Measurements from ENCODE around the gene CDR2L. TPM values are rescaled to one million over a fixed set of nuclear protein-coding genes. Genes with fewer than 3 reads are reported as not detected.
"Not testable (repeated sequence)": the region's sequence is repeated elsewhere in the genome, so short reads cannot be mapped to it uniquely, and the experiment has no call there.

Gene CDR2L
- polyA plus RNA-seq, 2 donors: 3.6 to 4.3 TPM

DNA sequence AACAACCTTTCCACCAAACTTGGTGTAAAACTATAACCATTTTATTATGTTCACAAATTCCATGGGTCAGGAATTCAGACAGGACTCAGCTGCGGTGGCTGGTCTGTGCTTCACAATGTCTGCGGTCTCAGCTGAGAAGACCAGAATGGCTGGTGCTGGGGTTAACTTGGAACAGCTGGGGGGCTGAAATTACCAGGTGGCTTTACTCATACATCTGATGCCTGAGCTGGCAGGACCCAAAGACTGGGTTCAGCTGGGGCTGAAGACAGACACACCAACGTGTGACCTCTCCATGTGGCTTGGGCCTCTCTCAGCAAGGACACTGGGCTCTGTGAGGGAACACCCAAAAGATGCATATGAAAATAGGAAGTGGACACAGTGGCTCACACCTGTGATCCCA is 9.2 kb upstream of the CDR2L start:
- H3K36me3 ChIP-seq (ENCODE audit: control insufficient read depth in 2 of 2, insufficient read depth in 2 of 2, low read length in 1 of 2): no peaks in the 10 kb centered on the region
- no peak overlapping the region for H3K27ac ChIP-seq (ENCODE audit: low read depth in 2 of 2, low read length in 1 of 2)
- no peak overlapping the region for H3K4me3 ChIP-seq (ENCODE audit: low read depth in 1 of 2, low read length in 2 of 2)
- peaks cover 0 to 9% of the 10 kb centered on the region in 2 donors for H3K4me1 ChIP-seq (ENCODE audit: control insufficient read depth in 2 of 2, insufficient read depth in 2 of 2, low read length in 1 of 2)
- no peaks in the 10 kb centered on the region for H3K27me3 ChIP-seq (ENCODE audit: control insufficient read depth in 1 of 2, insufficient read depth in 2 of 2, low read length in 2 of 2)
- no peaks in the 10 kb centered on the region for H3K9me3 ChIP-seq (ENCODE audit: control insufficient read depth in 2 of 2, insufficient read depth in 1 of 2, low read depth in 1 of 2, low read length in 1 of 2)
- 79 to 85% methylated on average over 3 of the region's 3 CpGs for WGBS, 2 donors

DNA sequence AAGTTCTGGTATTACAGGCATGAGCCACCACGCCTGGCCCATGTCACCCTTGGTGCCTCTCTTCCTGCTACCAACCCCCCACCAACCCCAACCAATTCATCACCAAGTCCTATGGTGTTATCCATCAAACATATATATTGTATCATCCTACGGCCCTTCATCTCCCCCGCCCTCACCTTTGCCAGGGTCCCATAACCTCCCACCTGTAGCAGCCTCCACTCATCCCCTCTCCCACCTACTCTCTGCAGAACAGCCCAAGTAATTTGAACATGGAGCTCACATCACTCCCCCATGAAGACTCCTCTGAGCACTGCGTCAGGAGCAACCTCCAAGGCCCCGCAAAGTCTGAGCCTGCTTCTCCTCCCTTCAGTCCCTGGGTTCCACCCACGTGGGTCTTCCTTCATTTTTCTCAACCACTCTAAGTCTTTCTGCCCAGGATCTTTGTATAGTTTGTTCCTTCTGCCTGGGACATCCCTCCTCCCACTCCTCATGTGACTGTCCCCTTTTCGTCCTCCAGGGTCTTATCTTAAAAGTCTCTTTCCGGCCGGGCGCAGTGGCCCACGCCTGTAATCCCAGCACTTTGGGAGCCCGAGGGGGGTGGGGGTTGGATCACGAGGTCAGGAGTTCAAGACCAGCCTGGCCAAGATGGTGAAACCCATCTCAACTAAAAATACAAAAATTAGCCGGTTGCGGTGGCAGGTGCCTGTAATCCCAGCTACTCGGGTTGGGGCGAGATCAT is 7.9 kb upstream of the CDR2L start:
- Histone ChIP-seq H3K36me3 (ENCODE audit: control insufficient read depth in 2 of 2, insufficient read depth in 2 of 2, low read length in 1 of 2) (no peaks in the 10 kb centered on the region), H3K27ac (ENCODE audit: low read depth in 2 of 2, low read length in 1 of 2) (no peak overlapping the region), H3K9me3 (ENCODE audit: control insufficient read depth in 2 of 2, insufficient read depth in 1 of 2, low read depth in 1 of 2, low read length in 1 of 2) (no peaks in the 10 kb centered on the region), H3K4me1 (ENCODE audit: control insufficient read depth in 2 of 2, insufficient read depth in 2 of 2, low read length in 1 of 2) (peaks cover 0 to 9% of the 10 kb centered on the region in 2 donors), H3K4me3 (ENCODE audit: low read depth in 1 of 2, low read length in 2 of 2) (no peak overlapping the region), H3K27me3 (ENCODE audit: control insufficient read depth in 1 of 2, insufficient read depth in 2 of 2, low read length in 2 of 2) (no peaks in the 10 kb centered on the region)
- 82 to 86% methylated on average over 17 of the region's 17 CpGs for WGBS, 2 donors

DNA sequence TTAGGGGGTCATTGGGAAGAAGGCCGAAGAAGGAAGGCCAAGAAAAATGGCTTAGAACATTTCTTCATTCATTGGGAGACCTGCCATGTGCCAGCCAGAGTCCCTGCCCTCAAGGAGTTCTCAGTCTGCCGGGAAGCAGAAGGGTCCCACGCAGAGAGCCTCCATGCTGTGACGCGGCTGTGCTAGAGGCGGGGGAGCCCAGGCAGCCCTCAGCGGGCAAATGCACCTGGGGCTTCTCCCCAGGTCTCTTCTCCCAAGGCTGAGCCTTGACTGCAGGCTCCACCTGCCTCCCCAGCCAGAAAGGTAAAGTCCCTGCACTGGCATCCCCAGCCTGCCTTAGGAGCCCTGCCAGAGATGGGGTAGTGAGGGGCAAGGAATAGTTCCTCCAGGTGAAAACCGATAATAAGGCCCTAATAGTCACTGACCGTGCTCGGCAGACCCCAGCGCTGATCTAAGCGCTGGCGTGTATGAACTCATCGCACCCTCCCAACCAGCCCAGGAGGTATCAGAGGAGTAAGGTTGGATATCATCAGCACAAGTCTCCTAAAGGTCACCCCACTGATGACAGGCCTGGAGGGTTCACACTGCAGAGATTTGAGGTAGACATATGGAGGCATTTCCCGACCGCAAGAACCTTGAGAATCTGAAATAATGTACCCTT is 6.0 kb upstream of the CDR2L start:
- H3K36me3 ChIP-seq (ENCODE audit: control insufficient read depth in 2 of 2, insufficient read depth in 2 of 2, low read length in 1 of 2): no peaks in the 10 kb centered on the region
- H3K4me3 ChIP-seq (ENCODE audit: low read depth in 1 of 2, low read length in 2 of 2): peak overlapping the region; percentile 52 to 75
- peak overlapping the region; percentile 80 to 84 for H3K27ac ChIP-seq (ENCODE audit: low read depth in 2 of 2, low read length in 1 of 2)
- peaks cover 0 to 9% of the 10 kb centered on the region in 2 donors for H3K4me1 ChIP-seq (ENCODE audit: control insufficient read depth in 2 of 2, insufficient read depth in 2 of 2, low read length in 1 of 2)
- 50% methylated on average over 16 of the region's 16 CpGs for WGBS, 2 donors
- no peaks in the 10 kb centered on the region for H3K9me3 ChIP-seq (ENCODE audit: control insufficient read depth in 2 of 2, insufficient read depth in 1 of 2, low read depth in 1 of 2, low read length in 1 of 2)
- H3K27me3 ChIP-seq (ENCODE audit: control insufficient read depth in 1 of 2, insufficient read depth in 2 of 2, low read length in 2 of 2): no peaks in the 10 kb centered on the region

DNA sequence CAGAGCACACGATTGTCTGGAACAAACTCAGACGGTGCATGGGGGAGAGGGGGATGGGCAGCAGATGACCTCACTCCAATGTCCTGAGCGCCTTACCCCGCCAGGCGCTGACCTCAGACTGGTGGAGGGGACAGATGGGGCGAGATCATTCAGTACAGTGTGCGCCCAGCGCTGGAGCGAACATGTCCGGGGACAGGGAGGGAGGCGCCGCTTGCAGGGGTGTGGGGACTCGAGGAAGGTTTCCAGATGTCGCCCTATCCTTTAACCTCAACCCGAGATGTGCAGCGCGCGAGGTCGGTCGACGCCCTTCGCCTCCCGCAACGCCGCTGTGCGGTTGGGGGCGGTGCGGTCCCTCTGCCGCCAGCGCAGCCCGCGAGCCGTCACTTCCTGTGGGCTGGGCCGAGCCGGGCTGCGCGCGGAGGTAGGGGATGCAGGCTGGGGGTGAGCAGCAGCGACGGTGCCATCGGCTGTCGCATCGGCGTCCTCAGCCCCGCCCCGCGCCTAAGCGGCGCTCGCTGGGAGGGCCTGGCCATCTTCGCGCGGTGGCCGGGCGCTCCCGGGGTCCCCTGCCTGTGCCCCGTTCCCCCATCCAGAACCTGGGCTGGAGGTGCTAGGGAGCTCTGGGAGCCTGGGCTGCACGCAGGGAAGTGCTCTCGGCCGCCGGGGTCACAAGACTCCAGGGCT is 5.3 kb upstream of the CDR2L start:
- peak overlapping the region; percentile 52 to 75 for H3K4me3 ChIP-seq (ENCODE audit: low read depth in 1 of 2, low read length in 2 of 2)

DNA sequence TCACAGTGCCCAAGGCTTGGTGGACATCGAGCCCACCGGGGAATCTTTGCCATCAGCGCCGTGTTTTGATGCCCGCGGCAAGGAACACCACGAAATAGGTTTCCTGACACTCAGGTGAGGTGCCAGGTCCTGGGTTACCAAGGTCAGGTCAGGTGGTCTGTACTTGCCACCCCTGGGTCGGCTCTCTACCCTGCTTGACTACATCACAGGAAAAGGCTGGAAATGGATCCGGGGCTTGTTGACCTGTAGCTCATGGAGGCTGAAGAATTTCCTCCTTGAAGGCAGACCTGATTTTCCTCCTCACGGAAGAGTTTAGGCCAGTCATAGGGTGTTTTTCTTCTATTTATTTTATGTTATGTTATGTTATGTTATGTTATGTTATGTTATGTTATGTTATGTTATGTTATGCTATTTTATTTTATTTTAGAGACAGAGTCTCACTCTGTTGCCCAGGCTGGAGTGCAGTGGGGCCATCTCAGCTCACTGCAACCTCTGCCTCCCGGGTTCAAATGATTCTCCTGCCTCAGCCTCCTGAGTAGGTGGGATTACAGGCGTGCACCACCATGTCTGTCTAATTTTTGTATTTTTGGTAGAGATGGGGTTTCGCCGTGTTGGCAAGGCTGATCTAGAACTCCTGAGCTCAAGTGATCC is 4.6 kb upstream of the CDR2L start:
- H3K4me1 ChIP-seq (ENCODE audit: control insufficient read depth in 2 of 2, insufficient read depth in 2 of 2, low read length in 1 of 2); H3K9me3 ChIP-seq (ENCODE audit: control insufficient read depth in 2 of 2, insufficient read depth in 1 of 2, low read depth in 1 of 2, low read length in 1 of 2); H3K27me3 ChIP-seq (ENCODE audit: control insufficient read depth in 1 of 2, insufficient read depth in 2 of 2, low read length in 2 of 2); H3K36me3 ChIP-seq (ENCODE audit: control insufficient read depth in 2 of 2, insufficient read depth in 2 of 2, low read length in 1 of 2): not testable (repeated sequence)
- peak overlapping the region; percentile 52 to 75 for H3K4me3 ChIP-seq (ENCODE audit: low read depth in 1 of 2, low read length in 2 of 2)
- 31 to 32% methylated on average over 14 of the region's 14 CpGs for WGBS, 2 donors
- H3K27ac ChIP-seq (ENCODE audit: low read depth in 2 of 2, low read length in 1 of 2): peak overlapping the region; percentile 80 to 84

More for the DNA sequence above, 5.3 kb upstream of the CDR2L start:
- no peaks in the 10 kb centered on the region for H3K27me3 ChIP-seq (ENCODE audit: control insufficient read depth in 1 of 2, insufficient read depth in 2 of 2, low read length in 2 of 2)
- H3K36me3 ChIP-seq (ENCODE audit: control insufficient read depth in 2 of 2, insufficient read depth in 2 of 2, low read length in 1 of 2): no peaks in the 10 kb centered on the region
- 0 to 1% methylated on average over 55 to 61 of the region's 61 CpGs for WGBS, 2 donors
- H3K27ac ChIP-seq (ENCODE audit: low read depth in 2 of 2, low read length in 1 of 2): peak overlapping the region; percentile 80 to 84
- peaks cover 0 to 9% of the 10 kb centered on the region in 2 donors for H3K4me1 ChIP-seq (ENCODE audit: control insufficient read depth in 2 of 2, insufficient read depth in 2 of 2, low read length in 1 of 2)
- no peaks in the 10 kb centered on the region for H3K9me3 ChIP-seq (ENCODE audit: control insufficient read depth in 2 of 2, insufficient read depth in 1 of 2, low read depth in 1 of 2, low read length in 1 of 2)

DNA sequence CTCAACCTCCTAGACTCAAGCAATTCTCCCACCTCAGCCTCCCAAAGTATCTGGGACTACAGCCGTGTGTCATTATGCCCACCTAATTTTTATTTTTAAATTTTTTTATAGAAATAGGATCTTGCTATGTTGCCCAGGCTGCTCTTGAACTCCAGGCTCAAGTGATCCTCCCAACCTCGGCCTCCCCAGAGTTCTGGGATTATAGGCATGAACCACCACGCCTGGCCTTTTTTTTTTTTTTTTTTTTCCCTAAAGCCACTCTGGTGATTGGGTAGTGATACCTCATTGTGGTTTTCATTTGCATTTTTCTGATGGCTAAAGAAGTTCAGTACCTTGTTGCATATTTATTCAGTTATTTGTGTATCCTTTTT is 1.2 kb upstream of the CDR2L start:
- no peaks in the 10 kb centered on the region for H3K9me3 ChIP-seq (ENCODE audit: control insufficient read depth in 2 of 2, insufficient read depth in 1 of 2, low read depth in 1 of 2, low read length in 1 of 2)
- 85 to 90% methylated on average over 3 of the region's 3 CpGs for WGBS, 2 donors
- H3K4me3 ChIP-seq (ENCODE audit: low read depth in 1 of 2, low read length in 2 of 2): no peak overlapping the region
- H3K27ac ChIP-seq (ENCODE audit: low read depth in 2 of 2, low read length in 1 of 2): no peak overlapping the region
- no peaks in the 10 kb centered on the region for H3K27me3 ChIP-seq (ENCODE audit: control insufficient read depth in 1 of 2, insufficient read depth in 2 of 2, low read length in 2 of 2)
- H3K36me3 ChIP-seq (ENCODE audit: control insufficient read depth in 2 of 2, insufficient read depth in 2 of 2, low read length in 1 of 2): no peaks in the 10 kb centered on the region
- peaks cover 4 to 16% of the 10 kb centered on the region in 2 donors for H3K4me1 ChIP-seq (ENCODE audit: control insufficient read depth in 2 of 2, insufficient read depth in 2 of 2, low read length in 1 of 2)

DNA sequence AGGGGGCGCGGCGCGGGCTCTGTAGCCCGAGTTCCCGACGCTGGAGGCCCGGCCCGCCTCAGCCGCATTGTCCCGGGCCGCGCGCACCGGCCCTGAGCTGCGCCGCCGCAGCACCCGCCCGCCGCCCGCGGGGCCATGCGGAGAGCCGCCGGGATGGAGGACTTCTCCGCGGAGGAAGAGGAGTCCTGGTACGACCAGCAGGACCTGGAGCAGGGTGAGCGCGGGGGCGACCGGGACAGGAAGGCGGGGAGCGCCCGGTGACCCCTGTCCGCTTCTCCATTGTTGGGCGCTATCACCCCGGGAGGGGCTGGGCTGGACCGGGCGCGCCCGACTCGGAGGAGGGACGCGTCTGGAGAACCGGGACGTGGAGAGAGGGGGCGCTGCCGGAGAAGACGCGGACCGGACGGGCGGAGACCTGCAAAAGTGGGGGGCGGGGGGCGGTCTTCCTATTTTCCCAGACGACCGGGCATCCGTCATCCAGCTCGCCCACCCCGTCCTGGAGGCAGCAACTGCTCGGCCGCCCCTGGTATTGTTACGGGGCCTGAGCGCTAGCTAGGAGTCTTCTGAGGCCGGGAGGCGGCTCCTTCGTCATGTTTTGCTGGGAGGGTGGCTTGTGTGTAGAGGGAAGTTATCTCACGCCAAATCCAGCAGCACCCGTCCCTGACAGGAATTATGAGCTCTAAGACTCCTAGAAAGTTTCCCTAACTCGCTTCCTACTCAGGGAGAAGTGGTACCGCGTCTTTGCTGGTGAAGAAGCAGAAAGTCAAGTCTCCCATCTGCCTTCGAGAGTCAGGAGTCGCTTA is 678 bp downstream of the CDR2L start:
- Histone ChIP-seq H3K36me3 (ENCODE audit: control insufficient read depth in 2 of 2, insufficient read depth in 2 of 2, low read length in 1 of 2) (no peaks in the 10 kb centered on the region), H3K27me3 (ENCODE audit: control insufficient read depth in 1 of 2, insufficient read depth in 2 of 2, low read length in 2 of 2) (no peaks in the 10 kb centered on the region), H3K9me3 (ENCODE audit: control insufficient read depth in 2 of 2, insufficient read depth in 1 of 2, low read depth in 1 of 2, low read length in 1 of 2) (no peaks in the 10 kb centered on the region), H3K4me1 (ENCODE audit: control insufficient read depth in 2 of 2, insufficient read depth in 2 of 2, low read length in 1 of 2) (peaks cover 9 to 19% of the 10 kb centered on the region in 2 donors), H3K4me3 (ENCODE audit: low read depth in 1 of 2, low read length in 2 of 2) (peak overlapping the region; percentile 75 to 88), H3K27ac (ENCODE audit: low read depth in 2 of 2, low read length in 1 of 2) (peak overlapping the region; percentile 85 to 93)
- WGBS, 2 donors: 2% methylated on average over 67 to 76 of the region's 76 CpGs

DNA sequence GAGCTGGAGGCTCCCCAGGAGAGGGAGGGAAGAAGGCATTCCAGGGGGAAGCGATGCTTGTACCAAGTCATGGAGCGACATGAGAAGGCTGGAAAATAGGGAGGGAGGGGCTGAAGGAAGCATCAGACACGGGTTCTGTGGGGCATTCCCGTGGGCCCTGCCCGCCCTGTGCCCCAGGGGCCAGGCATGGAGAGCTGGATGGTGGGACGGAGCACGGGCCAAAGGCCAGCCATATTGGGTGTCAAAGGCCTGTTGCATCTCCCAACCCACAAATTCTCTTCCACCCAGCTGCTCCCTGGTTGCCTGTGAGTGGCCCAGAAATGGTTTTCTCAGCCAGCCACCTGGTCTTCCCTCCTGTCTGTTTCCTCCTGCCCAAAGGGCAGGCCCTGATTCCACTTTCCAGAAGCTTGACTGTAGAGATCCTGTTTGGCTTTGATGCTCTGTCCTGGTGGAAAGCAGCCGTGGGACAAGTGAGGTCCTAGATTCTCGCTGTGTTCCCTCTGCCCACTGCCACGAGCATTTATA is 3.2 kb downstream of the CDR2L start:
- no peak overlapping the region for H3K27ac ChIP-seq (ENCODE audit: low read depth in 2 of 2, low read length in 1 of 2)
- H3K36me3 ChIP-seq (ENCODE audit: control insufficient read depth in 2 of 2, insufficient read depth in 2 of 2, low read length in 1 of 2): no peaks in the 10 kb centered on the region
- H3K4me3 ChIP-seq (ENCODE audit: low read depth in 1 of 2, low read length in 2 of 2): no peak overlapping the region
- 84 to 87% methylated on average over 10 of the region's 10 CpGs for whole genome bisulfite sequencing, 2 donors
- no peaks in the 10 kb centered on the region for H3K27me3 ChIP-seq (ENCODE audit: control insufficient read depth in 1 of 2, insufficient read depth in 2 of 2, low read length in 2 of 2)
- H3K4me1 ChIP-seq (ENCODE audit: control insufficient read depth in 2 of 2, insufficient read depth in 2 of 2, low read length in 1 of 2): peaks cover 9 to 22% of the 10 kb centered on the region in 2 donors
- H3K9me3 ChIP-seq (ENCODE audit: control insufficient read depth in 2 of 2, insufficient read depth in 1 of 2, low read depth in 1 of 2, low read length in 1 of 2): no peaks in the 10 kb centered on the region
